Ishikawa (cell line): ENCODE data around the gene DRGX.
A peak's percentile ranks its signal among the peaks of the same experiment; 100 is the strongest.

Experiments used
- CEBPB ChIP-seq: IDR thresholded peaks from 2 replicates; pipeline ENCODE4 v1.6.1; 2012
- CREB1 ChIP-seq: IDR thresholded peaks from 2 replicates; pipeline ENCODE4 v1.6.1; 2012; ENCODE audit warnings: low read depth
- EGR1 ChIP-seq: IDR thresholded peaks from 2 replicates; pipeline ENCODE4 v1.6.1; 2012
- EP300 ChIP-seq: IDR thresholded peaks from 2 replicates; pipeline ENCODE4 v1.6.1; 2012; ENCODE audit warnings: borderline replicate concordance
- FOXM1 ChIP-seq: IDR thresholded peaks from 2 replicates; pipeline ENCODE4 v1.6.1; 2012; ENCODE audit warnings: low read depth, borderline replicate concordance
- MAX ChIP-seq: IDR thresholded peaks from 2 replicates; pipeline ENCODE4 v1.6.1; 2012
- NFIC ChIP-seq: IDR thresholded peaks from 2 replicates; pipeline ENCODE4 v1.6.1; 2012
- RAD21 ChIP-seq: IDR thresholded peaks from 2 replicates; pipeline ENCODE4 v1.6.1; 2012; ENCODE audit warnings: low read depth
- TAF1 ChIP-seq: IDR thresholded peaks from 2 replicates; pipeline ENCODE4 v1.6.1; 2012; ENCODE audit warnings: low read depth, mild to moderate bottlenecking
- TCF12 ChIP-seq: IDR thresholded peaks from 2 replicates; pipeline ENCODE4 v1.6.1; 2012; ENCODE audit warnings: low read depth
- TEAD4 ChIP-seq: IDR thresholded peaks from 2 replicates; pipeline ENCODE4 v1.6.1; 2012
- USF1 ChIP-seq: IDR thresholded peaks from 2 replicates; pipeline ENCODE4 v1.6.1; 2012
- YY1 ChIP-seq: IDR thresholded peaks from 2 replicates; pipeline ENCODE4 v1.6.1; 2012; ENCODE audit warnings: low read depth
- ZBTB7A ChIP-seq: IDR thresholded peaks from 2 replicates; pipeline ENCODE4 v1.6.1; 2012; ENCODE audit warnings: low read depth
- TF ChIP-seq, protein P1 (sequence below): IDR thresholded peaks from 2 replicates; pipeline ENCODE4 v1.6.1; 2012; ENCODE audit warnings: low read depth, mild to moderate bottlenecking

The DRGX gene

GRCh38 chr10:49407151-49407550, 11.3 kb upstream of the DRGX start:
- TF ChIP-seq, protein P1, sequence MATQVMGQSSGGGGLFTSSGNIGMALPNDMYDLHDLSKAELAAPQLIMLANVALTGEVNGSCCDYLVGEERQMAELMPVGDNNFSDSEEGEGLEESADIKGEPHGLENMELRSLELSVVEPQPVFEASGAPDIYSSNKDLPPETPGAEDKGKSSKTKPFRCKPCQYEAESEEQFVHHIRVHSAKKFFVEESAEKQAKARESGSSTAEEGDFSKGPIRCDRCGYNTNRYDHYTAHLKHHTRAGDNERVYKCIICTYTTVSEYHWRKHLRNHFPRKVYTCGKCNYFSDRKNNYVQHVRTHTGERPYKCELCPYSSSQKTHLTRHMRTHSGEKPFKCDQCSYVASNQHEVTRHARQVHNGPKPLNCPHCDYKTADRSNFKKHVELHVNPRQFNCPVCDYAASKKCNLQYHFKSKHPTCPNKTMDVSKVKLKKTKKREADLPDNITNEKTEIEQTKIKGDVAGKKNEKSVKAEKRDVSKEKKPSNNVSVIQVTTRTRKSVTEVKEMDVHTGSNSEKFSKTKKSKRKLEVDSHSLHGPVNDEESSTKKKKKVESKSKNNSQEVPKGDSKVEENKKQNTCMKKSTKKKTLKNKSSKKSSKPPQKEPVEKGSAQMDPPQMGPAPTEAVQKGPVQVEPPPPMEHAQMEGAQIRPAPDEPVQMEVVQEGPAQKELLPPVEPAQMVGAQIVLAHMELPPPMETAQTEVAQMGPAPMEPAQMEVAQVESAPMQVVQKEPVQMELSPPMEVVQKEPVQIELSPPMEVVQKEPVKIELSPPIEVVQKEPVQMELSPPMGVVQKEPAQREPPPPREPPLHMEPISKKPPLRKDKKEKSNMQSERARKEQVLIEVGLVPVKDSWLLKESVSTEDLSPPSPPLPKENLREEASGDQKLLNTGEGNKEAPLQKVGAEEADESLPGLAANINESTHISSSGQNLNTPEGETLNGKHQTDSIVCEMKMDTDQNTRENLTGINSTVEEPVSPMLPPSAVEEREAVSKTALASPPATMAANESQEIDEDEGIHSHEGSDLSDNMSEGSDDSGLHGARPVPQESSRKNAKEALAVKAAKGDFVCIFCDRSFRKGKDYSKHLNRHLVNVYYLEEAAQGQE = no peak
- TF ChIP-seq FOXM1 (no peak), ZBTB7A (no peak), RAD21 (no peak), TCF12 (no peak), TAF1 (no peak), MAX (no peak), CREB1 (no peak), EP300 (no peak), TEAD4 (no peak), EGR1 (no peak)

- TF ChIP-seq NFIC (no peak), EP300 (no peak), TAF1 (no peak), TEAD4 (no peak), EGR1 (no peak), CREB1 (no peak)
Measured at GRCh38 chr10:49404321-49404878, 8.5 kb upstream of the DRGX start.

DNA sequence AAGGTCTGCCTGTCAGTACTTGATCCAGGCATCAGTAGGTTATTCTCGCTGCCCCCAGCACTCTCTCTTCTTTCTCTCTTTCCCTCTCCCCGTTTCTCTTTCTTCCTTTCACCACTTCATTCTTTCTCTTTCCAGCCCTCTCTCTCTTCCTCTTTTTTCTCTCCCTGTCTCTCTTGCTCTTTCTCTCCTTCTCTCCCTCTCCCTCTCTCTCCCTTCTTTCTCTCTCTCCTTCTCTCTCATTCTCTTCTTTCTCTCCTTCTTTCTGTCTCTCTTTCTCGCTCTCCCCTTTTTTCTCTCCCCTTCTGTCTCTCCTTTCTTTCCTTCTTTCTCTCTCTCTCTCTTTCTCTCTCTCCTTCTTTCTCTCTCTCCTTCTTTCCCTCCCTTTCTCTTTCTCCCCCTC, 7.5 kb upstream of the DRGX start:
- no peak for TF ChIP-seq EP300
- no peak for TF ChIP-seq ZBTB7A
- TF ChIP-seq TEAD4 = no peak
- no peak for TF ChIP-seq CREB1
- no peak for TF ChIP-seq FOXM1
- no peak for TF ChIP-seq YY1
- TF ChIP-seq RAD21 = no peak
- TF ChIP-seq MAX = no peak
- TF ChIP-seq TAF1 = no peak
- TF ChIP-seq EGR1 = no peak
- no peak for TF ChIP-seq USF1
- TF ChIP-seq, protein P1 = no peak
- TF ChIP-seq TCF12 = no peak
- TF ChIP-seq CEBPB = no peak
- TF ChIP-seq NFIC = no peak

DNA sequence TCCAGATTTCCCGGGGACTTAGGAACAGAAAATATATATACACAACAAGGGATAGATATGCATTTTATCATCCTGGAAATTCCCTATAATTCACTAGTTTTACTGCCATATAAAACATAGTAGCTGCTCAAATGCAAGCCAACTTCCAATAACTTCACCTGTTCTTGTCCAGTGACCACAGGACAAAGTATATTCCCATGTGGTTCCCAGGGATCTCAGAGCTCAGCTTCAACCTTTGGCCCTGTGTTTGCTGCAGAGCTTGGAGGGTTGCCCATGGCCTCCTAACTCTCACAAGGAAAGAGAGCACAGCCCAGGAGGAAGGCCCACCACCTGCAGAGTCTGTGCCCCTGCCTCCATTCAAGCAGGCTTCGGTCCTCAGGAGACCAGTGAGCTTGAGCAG, 4.5 kb upstream of the DRGX start:
- TF ChIP-seq TAF1 (no peak), CREB1 (no peak), TCF12 (no peak)

- TF ChIP-seq YY1 (no peak), USF1 (no peak), TAF1 (no peak), TCF12 (no peak), EGR1 (no peak), CEBPB (no peak), NFIC (no peak)
Measured at GRCh38 chr10:49398986-49399385, 3.1 kb upstream of the DRGX start.

GRCh38 chr10:49398000-49398861, 2.3 kb upstream of the DRGX start:
- TF ChIP-seq CEBPB = no peak
- TF ChIP-seq TAF1 = no peak
- no peak for TF ChIP-seq EP300
- TF ChIP-seq, protein P1 = peak; percentile 96
- TF ChIP-seq CREB1 = no peak
- TF ChIP-seq TCF12 = no peak
